Panc1 (cell line): Measurements from ENCODE around the gene NNAT.

Source experiments
- POLR2AphosphoS5 ChIP-seq: IDR thresholded peaks from 2 replicates; pipeline ENCODE4 v1.6.1; 2012; ENCODE audit warnings: mild to moderate bottlenecking, low read depth, low read length, moderate library complexity
- REST ChIP-seq, 2 experiments: IDR thresholded peaks; 2 replicates each; pipeline ENCODE4 v1.6.1; 2011 to 2012; ENCODE audit warnings: low read depth in 2 of 2, control low read depth in 1 of 2, low read length in 1 of 2, mild to moderate bottlenecking in 1 of 2, moderate library complexity in 1 of 2; ENCODE audit not compliant: insufficient read depth in 1 of 2
- SIN3A ChIP-seq: IDR thresholded peaks from 2 replicates; pipeline ENCODE4 v1.6.1; 2012; ENCODE audit warnings: low read depth, mild to moderate bottlenecking, low read length, moderate library complexity, borderline replicate concordance; ENCODE audit not compliant: insufficient read depth
- TF ChIP-seq, protein P1 (sequence below): fragments of 450-650 bp; IDR thresholded peaks from 2 replicates; pipeline ENCODE4 v1.5.1; 2017; ENCODE audit warnings: mild to moderate bottlenecking

DNA sequence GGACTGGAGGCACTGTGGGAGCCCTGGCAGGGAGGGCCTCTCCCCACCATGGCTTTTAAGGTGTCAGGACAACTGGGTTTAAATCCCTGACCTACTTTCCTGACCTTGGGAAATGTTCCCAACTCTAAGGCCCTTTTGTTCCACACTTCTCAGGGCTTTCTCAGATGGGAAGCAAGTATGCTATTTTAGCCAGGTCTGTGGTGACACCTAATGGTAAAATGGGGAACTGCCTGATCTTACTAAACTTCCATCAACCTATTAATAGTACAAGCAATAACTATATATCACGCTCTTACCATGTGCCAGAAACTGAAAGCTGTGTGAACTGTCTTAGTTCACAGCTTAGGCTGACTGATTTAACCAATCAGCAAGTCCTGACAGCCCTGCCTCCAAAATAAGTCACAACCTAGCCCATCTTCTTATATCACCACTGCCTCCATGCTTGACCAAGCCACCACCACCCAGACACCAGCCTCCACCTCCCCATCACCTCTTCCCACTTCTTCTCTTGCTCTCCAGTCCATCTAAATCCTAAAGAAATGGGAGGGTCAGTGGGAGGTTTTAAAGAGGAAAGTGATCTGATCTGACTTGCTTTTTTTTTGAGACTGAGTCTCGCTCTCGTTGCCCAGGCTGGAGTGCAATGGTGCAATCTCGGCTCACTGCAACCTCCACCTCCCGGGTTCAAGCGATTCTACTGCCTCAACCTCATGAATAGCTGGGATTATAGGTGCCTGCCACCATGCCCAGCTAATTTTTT, 13.5 kb downstream of the NNAT start:
- TF ChIP-seq, protein P1, sequence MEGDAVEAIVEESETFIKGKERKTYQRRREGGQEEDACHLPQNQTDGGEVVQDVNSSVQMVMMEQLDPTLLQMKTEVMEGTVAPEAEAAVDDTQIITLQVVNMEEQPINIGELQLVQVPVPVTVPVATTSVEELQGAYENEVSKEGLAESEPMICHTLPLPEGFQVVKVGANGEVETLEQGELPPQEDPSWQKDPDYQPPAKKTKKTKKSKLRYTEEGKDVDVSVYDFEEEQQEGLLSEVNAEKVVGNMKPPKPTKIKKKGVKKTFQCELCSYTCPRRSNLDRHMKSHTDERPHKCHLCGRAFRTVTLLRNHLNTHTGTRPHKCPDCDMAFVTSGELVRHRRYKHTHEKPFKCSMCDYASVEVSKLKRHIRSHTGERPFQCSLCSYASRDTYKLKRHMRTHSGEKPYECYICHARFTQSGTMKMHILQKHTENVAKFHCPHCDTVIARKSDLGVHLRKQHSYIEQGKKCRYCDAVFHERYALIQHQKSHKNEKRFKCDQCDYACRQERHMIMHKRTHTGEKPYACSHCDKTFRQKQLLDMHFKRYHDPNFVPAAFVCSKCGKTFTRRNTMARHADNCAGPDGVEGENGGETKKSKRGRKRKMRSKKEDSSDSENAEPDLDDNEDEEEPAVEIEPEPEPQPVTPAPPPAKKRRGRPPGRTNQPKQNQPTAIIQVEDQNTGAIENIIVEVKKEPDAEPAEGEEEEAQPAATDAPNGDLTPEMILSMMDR: peak; percentile 86
- TF ChIP-seq REST (IDR thresholded peaks at IDR 0.05; ENCODE audit: insufficient read depth in 1 of 2, low read depth in 2 of 2, low read length in 1 of 2) (no peak), SIN3A (no peak), POLR2AphosphoS5 (no peak)
